Regular cardiac myocyte (primary cell): ENCODE data around the gene SCAP. TPM values are rescaled to one million over a fixed set of nuclear protein-coding genes. Genes with fewer than 3 reads are reported as not detected.

Source experiments
- total RNA-seq: library from RNA; depleted of rRNA; stranded (reverse); fragments of >200 nt; gene quantifications from 2 replicates; pipeline ENCODE4 v1.2.3, GENCODE V29; 2014

The SCAP gene
- total RNA-seq: 54.4 and 55.8 TPM in 2 replicates

GRCh38 chr3:47475570-47476329, at the start of gene SCAP:
TSS of gene SCAP (minus strand) at chr3:47475941. CDS start at chr3:47442993, 32,948 bp downstream.

GRCh38 chr3:47513125-47513929, 37.6 kb upstream of the SCAP start, which contains the start of gene ELP6:
TSS of gene ELP6 (minus strand) at chr3:47513712. CDS start at chr3:47513590, 122 bp downstream.

GRCh38 chr3:47380601-47381316, 95.0 kb downstream of the SCAP start, which contains the start of gene PTPN23:
TSS of gene PTPN23 (plus strand) at chr3:47381021. CDS start at chr3:47381097, 76 bp downstream.

Other genes starting within 250 kb of the SCAP start
- gene KIF9, start 193.1 kb downstream of the SCAP start, total RNA-seq: 1.7 and 4.0 TPM in 2 replicates
- gene KLHL18, start 193.0 kb downstream of the SCAP start, total RNA-seq: 18.3 and 35.1 TPM in 2 replicates
- gene PTPN23, start 94.9 kb downstream of the SCAP start, total RNA-seq: 9.9 and 19.9 TPM in 2 replicates
- gene ELP6, start 37.8 kb upstream of the SCAP start, total RNA-seq: 24.0 and 40.6 TPM in 2 replicates
- gene CSPG5, start 102.9 kb upstream of the SCAP start, total RNA-seq: 0.19 and 0.28 TPM in 2 replicates